Esophagus (tissue), 2 donors: ENCODE data around the gene ETV6. TPM values are rescaled to one million over a fixed set of nuclear protein-coding genes. Genes with fewer than 3 reads are reported as not detected.

Experiments used
- H3K27ac ChIP-seq, 2 donors: one replicate each; pipeline ENCODE4 v1.5.1; 2013; ENCODE audit warnings: low read depth in 2 of 2, mild to moderate bottlenecking in 2 of 2, inconsistent platforms in 1 of 2, low read length in 1 of 2, moderate library complexity in 1 of 2
- H3K27me3 ChIP-seq, 2 donors: one replicate each; pipeline ENCODE4 v1.6.1; 2013; ENCODE audit warnings: low read length in 2 of 2, control low read depth in 1 of 2, mild to moderate bottlenecking in 1 of 2; ENCODE audit not compliant: insufficient read depth in 2 of 2, control insufficient read depth in 1 of 2
- H3K36me3 ChIP-seq, 2 donors: one replicate each; pipeline ENCODE4 v1.6.1; 2013; ENCODE audit warnings: low read length in 1 of 2; ENCODE audit not compliant: control insufficient read depth in 2 of 2, insufficient read depth in 2 of 2
- H3K4me1 ChIP-seq, 2 donors: one replicate each; pipeline ENCODE4 v1.6.1; 2013; ENCODE audit warnings: low read length in 1 of 2; ENCODE audit not compliant: control insufficient read depth in 2 of 2, insufficient read depth in 2 of 2
- H3K4me3 ChIP-seq, 2 donors: one replicate each; pipeline ENCODE4 v1.5.1; 2013; ENCODE audit warnings: low read length in 2 of 2, mild to moderate bottlenecking in 2 of 2, low read depth in 1 of 2, moderate library complexity in 1 of 2
- H3K9me3 ChIP-seq, 2 donors: one replicate each; pipeline ENCODE4 v1.6.1; 2013; ENCODE audit warnings: mild to moderate bottlenecking in 2 of 2, low read depth in 1 of 2, low read length in 1 of 2, moderate library complexity in 1 of 2; ENCODE audit not compliant: control insufficient read depth in 2 of 2, insufficient read depth in 1 of 2
- WGBS, 2 donors: extraction: QIAGEN DNeasy Blood & Tissue Kit; methylation state at CpG; one replicate each; pipeline ENCODE4 v1.1.7; 2013; 5-methylcytosine and 5-hydroxymethylcytosine counted together
- polyA plus RNA-seq, 2 donors: library from polyadenylated mRNA; stranded (reverse); fragments of 200-250 nt; gene quantifications; one replicate each; pipeline ENCODE4 v1.2.3, GENCODE V29; 2013
- donor health status: healthy with polysubstance abuse.
- donor health status: Bipolar disorder and iron deficiency.

Gene ETV6
- polyA plus RNA-seq, 2 donors: 5.4 to 5.6 TPM

GRCh38 chr12:11793921-11794710, 144.6 kb downstream of the ETV6 start:
- Histone ChIP-seq H3K36me3 (no peaks in the 10 kb centered on the region), H3K9me3 (no peaks in the 10 kb centered on the region), H3K4me1 (peaks cover 4 to 7% of the 10 kb centered on the region in 2 donors), H3K4me3 (no peak overlapping the region), H3K27ac (peak overlapping the region; percentile 25 to 79), H3K27me3 (no peaks in the 10 kb centered on the region)
- WGBS, 2 donors: 67 to 73% methylated on average over 14 of the region's 14 CpGs

- Histone ChIP-seq H3K27ac (no peak overlapping the region), H3K27me3 (no peaks in the 10 kb centered on the region), H3K4me1 (peaks cover 4 to 7% of the 10 kb centered on the region in 2 donors), H3K36me3 (no peaks in the 10 kb centered on the region), H3K9me3 (no peaks in the 10 kb centered on the region), H3K4me3 (no peak overlapping the region)
- WGBS, 2 donors: 78 to 80% methylated on average over 4 of the region's 4 CpGs
These were observed 145.3 kb downstream of the ETV6 start for GRCh38 chr12:11794751-11795150.

GRCh38 chr12:11795192-11795912, 145.9 kb downstream of the ETV6 start:
- Histone ChIP-seq H3K9me3 (no peaks in the 10 kb centered on the region), H3K4me1 (peaks cover 4 to 7% of the 10 kb centered on the region in 2 donors), H3K27me3 (no peaks in the 10 kb centered on the region), H3K36me3 (no peaks in the 10 kb centered on the region), H3K4me3 (no peak overlapping the region), H3K27ac (peak overlapping the region in 1 of 2 donors; percentile 40)
- WGBS, 2 donors: 72 to 73% methylated on average over 8 of the region's 8 CpGs

- peaks cover 4 to 7% of the 10 kb centered on the region in 2 donors for H3K4me1 ChIP-seq
- H3K9me3 ChIP-seq: no peaks in the 10 kb centered on the region
- no peaks in the 10 kb centered on the region for H3K27me3 ChIP-seq
- H3K36me3 ChIP-seq: no peaks in the 10 kb centered on the region
- H3K27ac ChIP-seq: peak overlapping the region in 1 of 2 donors; percentile 29
- H3K4me3 ChIP-seq: no peak overlapping the region
- 43 to 48% methylated on average over 6 of the region's 6 CpGs for WGBS, 2 donors
These were observed 146.5 kb downstream of the ETV6 start for GRCh38 chr12:11795913-11796459.

- H3K27ac ChIP-seq: peak overlapping the region; percentile 58 to 60
- H3K9me3 ChIP-seq: no peaks in the 10 kb centered on the region
- no peaks in the 10 kb centered on the region for H3K27me3 ChIP-seq
- H3K36me3 ChIP-seq: no peaks in the 10 kb centered on the region
- H3K4me3 ChIP-seq: no peak overlapping the region
- peaks cover 8 to 9% of the 10 kb centered on the region in 2 donors for H3K4me1 ChIP-seq
- WGBS, 2 donors: 61 to 64% methylated on average over 5 of the region's 5 CpGs
These were observed 147.9 kb downstream of the ETV6 start for GRCh38 chr12:11797317-11797913.

GRCh38 chr12:11798006-11798708, 148.7 kb downstream of the ETV6 start:
- Histone ChIP-seq H3K27me3 (no peaks in the 10 kb centered on the region), H3K9me3 (no peaks in the 10 kb centered on the region), H3K27ac (no peak overlapping the region), H3K4me1 (peaks cover 8 to 9% of the 10 kb centered on the region in 2 donors), H3K4me3 (no peak overlapping the region), H3K36me3 (no peaks in the 10 kb centered on the region)
- WGBS, 2 donors: 79 to 82% methylated on average over 7 of the region's 7 CpGs

- no peaks in the 10 kb centered on the region for H3K9me3 ChIP-seq
These were observed 149.5 kb downstream of the ETV6 start for GRCh38 chr12:11798856-11799501.

GRCh38 chr12:11799502-11799873, 150.0 kb downstream of the ETV6 start:
- H3K4me1 ChIP-seq: peaks cover 8 to 9% of the 10 kb centered on the region in 2 donors
- H3K27me3 ChIP-seq: no peaks in the 10 kb centered on the region
- no peaks in the 10 kb centered on the region for H3K9me3 ChIP-seq
- WGBS, 2 donors: 89 to 91% methylated on average over 8 of the region's 8 CpGs
- H3K36me3 ChIP-seq: no peaks in the 10 kb centered on the region
- no peak overlapping the region for H3K27ac ChIP-seq
- no peak overlapping the region for H3K4me3 ChIP-seq

More at GRCh38 chr12:11798856-11799501, 149.5 kb downstream of the ETV6 start:
- Histone ChIP-seq H3K4me1 (peaks cover 8 to 9% of the 10 kb centered on the region in 2 donors), H3K27me3 (no peaks in the 10 kb centered on the region), H3K36me3 (no peaks in the 10 kb centered on the region), H3K27ac (peak overlapping the region in 1 of 2 donors; percentile 3), H3K4me3 (no peak overlapping the region)
- WGBS, 2 donors: 50 to 53% methylated on average over 4 of the region's 4 CpGs
